Mesenchymal stem cell (in vitro differentiated cells and primary cell): Measurements from ENCODE around the gene RILPL1.

Experiments used
- DNase-seq: peaks from one replicate; pipeline ENCODE4 v3.0.0-alpha.2; 2013
- H2AFZ ChIP-seq: one replicate; pipeline ENCODE4 v1.6.1; 2013; ENCODE audit warnings: low read depth, mild to moderate bottlenecking, control low read depth, inconsistent platforms, low read length, moderate library complexity
- H2AK5ac ChIP-seq: 2 replicates; pipeline ENCODE4 v1.6.1; 2013; ENCODE audit warnings: low read length, moderate library complexity, mild to moderate bottlenecking, inconsistent platforms; ENCODE audit not compliant: severe bottlenecking
- H2BK120ac ChIP-seq: one replicate; pipeline ENCODE4 v1.6.1; 2013; ENCODE audit warnings: low read depth, mild to moderate bottlenecking, inconsistent platforms, low read length, moderate library complexity
- H2BK12ac ChIP-seq, 2 experiments: one replicate each; pipeline ENCODE4 v1.6.1; 2013; ENCODE audit warnings: inconsistent platforms in 2 of 2, low read length in 2 of 2, mild to moderate bottlenecking in 2 of 2, moderate library complexity in 2 of 2, control low read depth in 1 of 2
- H2BK15ac ChIP-seq: one replicate; pipeline ENCODE4 v1.6.1; 2013; ENCODE audit warnings: mild to moderate bottlenecking, low read depth, inconsistent platforms; ENCODE audit not compliant: poor library complexity, severe bottlenecking
- H2BK5ac ChIP-seq: 2 replicates; pipeline ENCODE4 v1.6.1; 2013; ENCODE audit warnings: low read depth, mild to moderate bottlenecking, low read length, control low read depth, inconsistent platforms; ENCODE audit not compliant: poor library complexity, severe bottlenecking
- H3K14ac ChIP-seq, 2 experiments: one replicate each; pipeline ENCODE4 v1.6.1; 2013; ENCODE audit warnings: inconsistent platforms in 2 of 2, low read length in 2 of 2, control low read depth in 1 of 2, mild to moderate bottlenecking in 1 of 2, moderate library complexity in 1 of 2
- H3K18ac ChIP-seq, 2 experiments: one replicate each; pipeline ENCODE4 v1.6.1; 2013; ENCODE audit warnings: inconsistent platforms in 2 of 2, low read length in 2 of 2, control low read depth in 1 of 2, low read depth in 1 of 2, mild to moderate bottlenecking in 1 of 2
- H3K23ac ChIP-seq, 2 experiments: one replicate each; pipeline ENCODE4 v1.6.1; 2013; ENCODE audit warnings: inconsistent platforms in 2 of 2, low read length in 2 of 2, mild to moderate bottlenecking in 2 of 2, moderate library complexity in 2 of 2, control low read depth in 1 of 2
- H3K27ac ChIP-seq: 2 replicates; pipeline ENCODE4 v1.5.1; 2013; ENCODE audit warnings: mild to moderate bottlenecking, moderate library complexity, low read length, control low read depth, inconsistent platforms; ENCODE audit not compliant: poor library complexity, severe bottlenecking
- H3K27me3 ChIP-seq, 2 experiments: 2 replicates each; pipeline versions ENCODE4 v1.6.1 to v1.7.0; 2013; ENCODE audit warnings: low read length in 2 of 2, mild to moderate bottlenecking in 2 of 2, moderate library complexity in 2 of 2, control low read depth in 1 of 2, inconsistent platforms in 1 of 2; ENCODE audit not compliant: control insufficient read depth in 1 of 2, insufficient read depth in 1 of 2
- H3K36me3 ChIP-seq, 2 experiments: 2 replicates each; pipeline versions ENCODE4 v1.6.1 to v1.7.0; 2013; ENCODE audit warnings: low read length in 2 of 2, control low read depth in 1 of 2, inconsistent platforms in 1 of 2, low read depth in 1 of 2, mild to moderate bottlenecking in 1 of 2; ENCODE audit not compliant: insufficient read depth in 2 of 2, control insufficient read depth in 1 of 2
- H3K4ac ChIP-seq, 2 experiments: one replicate each; pipeline ENCODE4 v1.6.1; 2013; ENCODE audit warnings: inconsistent platforms in 2 of 2, low read length in 2 of 2, mild to moderate bottlenecking in 2 of 2, moderate library complexity in 2 of 2, control low read depth in 1 of 2, low read depth in 1 of 2
- H3K4me1 ChIP-seq: 2 replicates; pipeline ENCODE4 v1.6.1; 2013; ENCODE audit warnings: low read depth, low read length, control low read depth; ENCODE audit not compliant: control insufficient read depth, insufficient read depth
- H3K4me2 ChIP-seq: 2 replicates; pipeline ENCODE4 v1.6.1; 2013; ENCODE audit warnings: low read length, mild to moderate bottlenecking, inconsistent platforms; ENCODE audit not compliant: poor library complexity, severe bottlenecking
- H3K4me3 ChIP-seq, 2 experiments: 2 replicates each; pipeline versions ENCODE4 v1.5.1 to v1.7.0; 2013; ENCODE audit warnings: low read length in 2 of 2, mild to moderate bottlenecking in 2 of 2, control low read depth in 1 of 2, low read depth in 1 of 2; ENCODE audit not compliant: insufficient read depth in 1 of 2
- H3K79me1 ChIP-seq: replicated peaks from 2 replicates; pipeline ENCODE4 v1.6.1; 2013; ENCODE audit warnings: mild to moderate bottlenecking, control low read depth, low read length, inconsistent platforms; ENCODE audit not compliant: poor library complexity, severe bottlenecking
- H3K9ac ChIP-seq: 2 replicates; pipeline ENCODE4 v1.7.0; 2013; ENCODE audit warnings: mild to moderate bottlenecking, low read length, moderate library complexity
- H3K9me3 ChIP-seq: 2 replicates; pipeline ENCODE4 v1.7.0; 2013; ENCODE audit warnings: mild to moderate bottlenecking, low read length; ENCODE audit not compliant: control insufficient read depth
- H4K8ac ChIP-seq: one replicate; pipeline ENCODE4 v1.6.1; 2013; ENCODE audit warnings: inconsistent platforms, mild to moderate bottlenecking, low read length, moderate library complexity
- H4K91ac ChIP-seq: one replicate; pipeline ENCODE4 v1.6.1; 2013; ENCODE audit warnings: mild to moderate bottlenecking, low read length, inconsistent platforms
- WGBS: methylation state at CpG from one replicate; pipeline ENCODE4 v1.1.7; 2013; ENCODE audit warnings: mixed read lengths; 5-methylcytosine and 5-hydroxymethylcytosine counted together

The RILPL1 gene

DNA sequence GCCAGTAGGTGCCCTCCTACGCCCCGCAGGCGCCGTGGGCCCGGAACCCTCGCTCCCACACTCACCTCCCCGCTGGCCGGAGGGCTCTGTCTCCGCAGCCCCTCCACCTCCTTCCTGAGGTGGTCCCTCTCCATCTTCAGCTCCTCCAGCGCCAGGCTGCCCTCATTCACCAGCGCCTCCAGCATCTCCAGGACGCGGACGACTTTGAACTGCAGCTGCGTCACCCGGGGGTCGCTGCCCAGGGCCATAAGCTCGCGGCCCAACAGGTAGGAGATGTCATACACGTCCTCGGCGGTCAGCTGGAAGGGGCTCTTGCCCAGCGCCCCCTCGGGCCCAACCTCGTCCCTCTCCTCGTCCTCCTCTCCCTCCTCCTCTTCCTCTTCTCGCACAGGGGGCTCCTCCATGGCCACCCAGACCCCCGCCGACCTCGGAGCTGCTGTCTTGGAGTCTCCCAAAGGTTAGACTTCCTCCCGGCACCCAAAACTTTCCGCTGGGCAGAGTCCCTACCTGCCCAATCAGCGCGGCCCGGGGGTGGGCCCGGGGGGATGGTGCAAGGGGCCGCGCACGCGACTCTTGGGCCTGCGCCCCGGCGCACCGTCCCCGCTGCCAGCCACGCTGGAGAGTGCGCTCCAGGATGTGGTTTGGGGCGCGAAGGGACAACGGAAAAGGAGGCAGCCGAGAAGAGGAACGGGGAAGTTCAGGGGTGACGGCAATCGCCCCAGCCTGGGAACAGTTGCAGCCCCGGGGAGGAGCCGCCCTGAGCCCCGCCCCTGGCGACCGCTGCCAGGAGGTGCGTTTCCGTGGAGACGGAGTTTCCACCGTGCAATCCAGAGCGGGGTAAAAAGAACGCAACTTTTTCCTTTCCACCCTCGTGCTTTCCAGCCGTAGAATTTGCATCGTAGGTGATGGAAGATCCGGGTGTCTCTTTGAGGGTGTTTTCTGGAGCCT, 97.2 kb downstream of the RILPL1 start, which contains the start of gene RILPL2:
RILPL2 (minus strand) TSS at position 668 of the 948 bp plus-strand sequence; CDS start at position 404, 264 bp downstream.
- peak within 1 kb of the TSS; percentile 2 for H3K27ac ChIP-seq
- peak within 1 kb of the TSS; percentile 85 for H3K4me2 ChIP-seq
- H4K8ac ChIP-seq, result peak within 1 kb of the TSS; percentile 74
- peak within 1 kb of the TSS; percentile 63 for H2BK15ac ChIP-seq
- H3K4me1 ChIP-seq, result peaks cover 17% of the 10 kb centered on the region
- peak within 1 kb of the TSS in 1 of 2 experiments; percentile 77 for H3K23ac ChIP-seq
- 2% methylated on average over 63 of the region's 69 CpGs for WGBS
- H4K91ac ChIP-seq, result peak within 1 kb of the TSS; percentile 4
- H3K36me3 ChIP-seq, result no peaks in the 10 kb centered on the region
- no peaks in the 10 kb centered on the region for H3K27me3 ChIP-seq
- H2AFZ ChIP-seq, result peak within 1 kb of the TSS; percentile 93
- no peak within 1 kb of the TSS for H2BK5ac ChIP-seq
- peak within 1 kb of the TSS in 1 of 2 experiments; percentile 53 for H3K14ac ChIP-seq
- peak within 1 kb of the TSS; percentile 69 to 88 for H3K18ac ChIP-seq
- no peak within 1 kb of the TSS for H2AK5ac ChIP-seq
- DNase-seq, result peak; percentile 93
- H3K9me3 ChIP-seq, result no peaks in the 10 kb centered on the region
- H3K4me3 ChIP-seq, result peak within 1 kb of the TSS; percentile 83 to 96
- peak within 1 kb of the TSS; percentile 47 to 64 for H3K4ac ChIP-seq
- H2BK12ac ChIP-seq, result peak within 1 kb of the TSS in 1 of 2 experiments; percentile 72
- peaks cover 9% of the 10 kb centered on the region for H3K79me1 ChIP-seq
- H2BK120ac ChIP-seq, result peak within 1 kb of the TSS; percentile 21
- H3K9ac ChIP-seq, result peak within 1 kb of the TSS; percentile 94

DNA sequence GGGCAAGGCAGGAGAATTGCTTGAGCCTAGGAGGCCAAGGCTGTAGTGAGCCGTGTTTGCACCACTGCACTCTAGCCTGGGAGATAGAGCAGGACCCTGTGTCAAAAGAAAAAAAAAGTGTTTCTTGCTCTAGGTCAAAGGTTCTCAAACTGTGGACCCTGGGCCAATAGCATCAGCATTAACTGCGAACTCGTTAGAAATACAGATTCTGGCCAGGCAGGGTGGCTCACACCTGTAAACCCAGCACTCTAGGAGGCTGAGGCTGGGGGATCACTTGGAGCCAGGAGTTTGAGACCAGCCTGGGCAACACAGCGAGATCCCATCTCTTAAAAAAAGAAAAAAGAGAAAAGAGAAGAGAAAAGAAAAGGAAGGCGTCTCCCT, 97.9 kb downstream of the RILPL1 start:
- Histone ChIP-seq H3K4me2 (peak overlapping the region; percentile 85), H3K4me3 (peak overlapping the region; percentile 83 to 96), H3K27me3 (no peaks in the 10 kb centered on the region), H3K14ac (no peak overlapping the region), H3K9ac (peak overlapping the region; percentile 94), H4K8ac (peak overlapping the region; percentile 74), H2BK120ac (no peak overlapping the region), H2AK5ac (no peak overlapping the region), H3K18ac (peak overlapping the region; percentile 69 to 88), H3K4ac (no peak overlapping the region), H3K4me1 (peaks cover 17% of the 10 kb centered on the region), H2BK5ac (no peak overlapping the region), H3K79me1 (peaks cover 11% of the 10 kb centered on the region), H3K9me3 (no peaks in the 10 kb centered on the region), H2BK12ac (no peak overlapping the region), H2BK15ac (no peak overlapping the region), H4K91ac (peak overlapping the region; percentile 4), H2AFZ (peak overlapping the region; percentile 93), H3K27ac (no peak overlapping the region), H3K23ac (no peak overlapping the region), H3K36me3 (no peaks in the 10 kb centered on the region)
- no peak for DNase-seq
- 86% methylated on average over 5 of the region's 5 CpGs for WGBS

GRCh38 chr12:123433615-123434014, 99.9 kb downstream of the RILPL1 start:
- Histone ChIP-seq H3K18ac (no peak overlapping the region), H3K9me3 (no peaks in the 10 kb centered on the region), H4K91ac (no peak overlapping the region), H2BK120ac (no peak overlapping the region), H3K4ac (no peak overlapping the region), H2AK5ac (no peak overlapping the region), H3K27me3 (no peaks in the 10 kb centered on the region), H2AFZ (no peak overlapping the region), H3K27ac (no peak overlapping the region), H3K14ac (no peak overlapping the region), H3K36me3 (peaks cover 5 to 6% of the 10 kb centered on the region in 2 experiments), H3K4me1 (peaks cover 17% of the 10 kb centered on the region), H3K9ac (no peak overlapping the region), H3K4me3 (no peak overlapping the region), H2BK15ac (no peak overlapping the region), H3K23ac (peak overlapping the region in 1 of 2 experiments; percentile 34), H3K79me1 (peaks cover 11% of the 10 kb centered on the region), H4K8ac (no peak overlapping the region), H2BK12ac (no peak overlapping the region), H3K4me2 (no peak overlapping the region), H2BK5ac (no peak overlapping the region)
- WGBS, result 100% methylated on average over 5 of the region's 6 CpGs
- no peak for DNase-seq
